ENCODE measurements around the gene CHORDC1.

Gene CHORDC1

GRCh38 chr11:90222459-90223247, at the start of gene CHORDC1:
Gene CHORDC1 (minus strand): TSS chr11:90223049. CDS start chr11:90222954, 95 bp downstream.
- no peaks in the 10 kb centered on the region for H3K9me3 ChIP-seq (ENCODE audit: severe bottlenecking)
- DNase-seq (ENCODE audit: low spot score) (peak; percentile 83), ATAC-seq (ENCODE audit: low read depth) (peak; percentile 87)
- no peaks in the 10 kb centered on the region for H3K27me3 ChIP-seq (ENCODE audit: insufficient read depth, poor library complexity, severe bottlenecking)
- no peak for TF ChIP-seq CTCF (IDR thresholded peaks at IDR 0.05; ENCODE audit: poor library complexity, severe bottlenecking)
- H3K4me3 ChIP-seq (ENCODE audit: severe bottlenecking), result peak within 1 kb of the TSS; percentile 72
- H3K36me3 ChIP-seq (ENCODE audit: low read depth), result peaks cover 9% of the 10 kb centered on the region; the same call in 1 of the 2 replicates
- H3K4me1 ChIP-seq (ENCODE audit: insufficient read depth, poor library complexity, severe bottlenecking), result peaks cover 26% of the 10 kb centered on the region
- peak within 1 kb of the TSS; percentile 60 for H3K27ac ChIP-seq (ENCODE audit: poor library complexity, severe bottlenecking)

GRCh38 chr11:90257158-90257525, 34.3 kb upstream of the CHORDC1 start:
- Histone ChIP-seq H3K27me3 (ENCODE audit: insufficient read depth, poor library complexity, severe bottlenecking) (peaks cover 3% of the 10 kb centered on the region), H3K27ac (ENCODE audit: poor library complexity, severe bottlenecking) (no peak overlapping the region), H3K9me3 (ENCODE audit: severe bottlenecking) (no peaks in the 10 kb centered on the region), H3K4me1 (ENCODE audit: insufficient read depth, poor library complexity, severe bottlenecking) (no peaks in the 10 kb centered on the region), H3K4me3 (ENCODE audit: severe bottlenecking) (no peak overlapping the region), H3K36me3 (ENCODE audit: low read depth) (no peaks in the 10 kb centered on the region)
- no peak for TF ChIP-seq CTCF (IDR thresholded peaks at IDR 0.05; ENCODE audit: poor library complexity, severe bottlenecking)
- ATAC-seq (ENCODE audit: low read depth), result no peak
- DNase-seq (ENCODE audit: low spot score), result no peak

- no peak for TF ChIP-seq CTCF (IDR thresholded peaks at IDR 0.05; ENCODE audit: poor library complexity, severe bottlenecking)
- DNase-seq (ENCODE audit: low spot score) (no peak), ATAC-seq (ENCODE audit: low read depth) (no peak)
- Histone ChIP-seq H3K27me3 (ENCODE audit: insufficient read depth, poor library complexity, severe bottlenecking) (peaks cover 3% of the 10 kb centered on the region), H3K4me1 (ENCODE audit: insufficient read depth, poor library complexity, severe bottlenecking) (no peaks in the 10 kb centered on the region), H3K36me3 (ENCODE audit: low read depth) (no peaks in the 10 kb centered on the region), H3K9me3 (ENCODE audit: severe bottlenecking) (no peaks in the 10 kb centered on the region), H3K27ac (ENCODE audit: poor library complexity, severe bottlenecking) (no peak overlapping the region), H3K4me3 (ENCODE audit: severe bottlenecking) (no peak overlapping the region)
Measured at GRCh38 chr11:90256404-90257157, 33.7 kb upstream of the CHORDC1 start.

GRCh38 chr11:90254065-90254464, 31.2 kb upstream of the CHORDC1 start:
- ATAC-seq (ENCODE audit: low read depth) (no peak), DNase-seq (ENCODE audit: low spot score) (no peak)
- no peak overlapping the region for H3K4me3 ChIP-seq (ENCODE audit: severe bottlenecking)
- H3K9me3 ChIP-seq (ENCODE audit: severe bottlenecking), result no peaks in the 10 kb centered on the region
- H3K27ac ChIP-seq (ENCODE audit: poor library complexity, severe bottlenecking), result no peak overlapping the region
- H3K4me1 ChIP-seq (ENCODE audit: insufficient read depth, poor library complexity, severe bottlenecking), result no peaks in the 10 kb centered on the region
- H3K36me3 ChIP-seq (ENCODE audit: low read depth), result no peaks in the 10 kb centered on the region
- no peak for TF ChIP-seq CTCF (IDR thresholded peaks at IDR 0.05; ENCODE audit: poor library complexity, severe bottlenecking)
- peaks cover 3% of the 10 kb centered on the region for H3K27me3 ChIP-seq (ENCODE audit: insufficient read depth, poor library complexity, severe bottlenecking)

All from RWPE2 (cell line).